Thyroid gland (tissue), 4 donors: ENCODE results near the gene PLEKHA6. TPM values are rescaled to one million over a fixed set of nuclear protein-coding genes. Genes with fewer than 3 reads are reported as not detected.

Experiments used
- DNase-seq, 2 donors: peaks; one replicate each; pipeline ENCODE4 v3.0.0-alpha.2; 2019
- H3K27ac ChIP-seq, 3 donors: fragments of 200-600 bp; sonication (generic); 1 replicate in 2 of 3; 2 replicates in 1 of 3; pipeline ENCODE4 v1.5.1; 2016 to 2019; ENCODE audit warnings: mild to moderate bottlenecking in 1 of 3, moderate library complexity in 1 of 3
- H3K27me3 ChIP-seq: fragments of 200-600 bp; sonication (generic); one replicate; pipeline ENCODE4 v1.5.1; 2019
- H3K36me3 ChIP-seq, 2 donors: fragments of 200-600 bp; sonication (generic); one replicate each; pipeline ENCODE4 v1.5.1; 2016 to 2019
- H3K4me1 ChIP-seq, 2 donors: fragments of 200-600 bp; sonication (generic); one replicate each; pipeline ENCODE4 v1.5.1; 2017 to 2019
- H3K4me3 ChIP-seq, 3 donors: fragments of 200-600 bp; sonication (generic); replicated peaks in 1 of 3; 1 replicate in 2 of 3; 2 replicates in 1 of 3; pipeline ENCODE4 v1.5.1; 2016; ENCODE audit warnings: mild to moderate bottlenecking in 1 of 3
- H3K9me3 ChIP-seq: fragments of 200-600 bp; sonication (generic); one replicate; pipeline ENCODE4 v1.5.1; 2017
- CTCF ChIP-seq, 6 experiments: fragments of 200-600 bp in 3 of 6; fragments of 450-650 bp in 3 of 6; sonication (generic) in 3 of 6; IDR thresholded peaks; one replicate each; pipeline ENCODE4 v1.5.1; 2016 to 2019; ENCODE audit warnings: antibody characterized with exemption in 6 of 6, mild to moderate bottlenecking in 2 of 6, inconsistent platforms in 1 of 6, moderate library complexity in 1 of 6
- POLR2A ChIP-seq, 2 donors: fragments of 450-650 bp; IDR thresholded peaks; one replicate each; pipeline ENCODE4 v1.6.1; 2017; ENCODE audit warnings: antibody characterized with exemption in 2 of 2, mild to moderate bottlenecking in 2 of 2, moderate library complexity in 1 of 2
- WGBS, 2 donors: methylation state at CpG; one replicate each; pipeline ENCODE4 v1.1.5; 2017; 5-methylcytosine and 5-hydroxymethylcytosine counted together
- intact Hi-C: fragments of 100-400 bp; cut with DNase I; formaldehyde crosslinking; loops from one replicate; pipeline ENCODE4 v1.15.1; 2023
- total RNA-seq, 4 donors: library from RNA; depleted of rRNA; stranded (reverse); fragments of >200 nt; gene quantifications; one replicate each; pipeline ENCODE4 v1.2.3, GENCODE V29; 2016

PLEKHA6 gene
- total RNA-seq, 4 donors from 2014 or later: 2.9 to 8.9 (median 4.0) TPM

DNA sequence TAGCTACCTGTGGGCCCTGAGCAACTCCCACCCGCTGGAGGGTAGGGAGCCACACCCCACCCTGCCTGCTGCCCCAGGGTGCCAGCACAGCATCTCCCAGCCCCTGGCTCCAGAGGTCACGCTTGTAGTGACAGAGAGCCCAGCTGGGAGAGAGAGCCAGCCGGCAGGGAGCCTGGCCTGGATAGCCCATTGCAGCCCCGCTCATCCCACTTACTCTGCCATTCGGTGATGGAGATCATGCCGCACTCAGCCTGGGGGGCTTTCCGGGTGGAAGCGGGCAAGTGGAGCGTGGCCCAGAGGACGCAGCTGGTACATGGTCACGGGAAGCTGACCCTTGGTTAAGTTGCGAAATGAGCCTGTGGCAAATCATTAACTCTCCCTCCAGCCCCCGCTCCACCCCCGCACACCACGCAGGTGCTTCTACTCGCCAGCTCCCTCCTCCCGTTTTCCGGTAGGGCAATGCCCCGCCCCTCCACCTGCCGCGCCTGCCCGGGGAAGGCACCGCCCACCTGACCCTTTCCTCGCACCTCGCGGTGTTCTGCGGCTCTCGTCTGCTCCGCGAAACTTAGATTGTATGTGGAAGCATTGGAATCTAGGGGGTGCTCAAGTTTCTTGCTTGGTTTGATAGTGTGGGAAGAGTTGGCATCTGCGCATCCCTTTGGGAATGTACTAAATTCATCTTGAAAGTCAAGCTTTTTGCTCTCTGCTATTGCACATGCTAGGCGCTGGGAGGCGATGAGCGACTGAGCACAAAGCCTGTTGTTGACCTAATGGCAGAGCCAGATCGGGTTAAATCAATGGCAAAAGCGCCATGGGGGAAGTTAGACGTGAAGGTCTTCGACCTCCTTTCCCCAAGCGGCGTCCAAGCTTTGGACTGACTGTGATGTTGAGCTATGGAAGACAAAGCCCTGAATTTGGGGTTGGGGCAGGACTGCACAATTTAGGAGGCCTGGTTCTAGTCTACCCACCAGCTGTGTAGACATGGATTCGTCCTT, 145.8 kb downstream of the PLEKHA6 start, which contains the start of gene GOLT1A:
Gene GOLT1A, minus strand, starts transcription at position 321 of the 995 bp plus-strand sequence. Its CDS starts 82 bp downstream, at position 239.
- TF ChIP-seq CTCF (IDR thresholded peaks at IDR 0.05) (peak in 5 of 6 experiments; percentile 28 to 58 (median 49)), POLR2A (IDR thresholded peaks at IDR 0.05) (no peak)
- H3K27ac ChIP-seq: no peak within 1 kb of the TSS
- 13 to 14% methylated on average over 37 to 38 of the region's 41 CpGs for WGBS, 2 donors
- DNase-seq: peak; percentile 63 to 67
- no peaks in the 10 kb centered on the region for H3K27me3 ChIP-seq
- no peak within 1 kb of the TSS for H3K4me3 ChIP-seq
- no peaks in the 10 kb centered on the region for H3K9me3 ChIP-seq
- intact Hi-C loops: loop anchor here (5.0 kb wide), 1 partner anchor 148 kb away; no protein-coding TSS in a partner anchor
- no peaks in the 10 kb centered on the region for H3K36me3 ChIP-seq
- H3K4me1 ChIP-seq: peaks cover 0 to 11% of the 10 kb centered on the region in 2 donors

GRCh38 chr1:204212715-204213114, 147.0 kb downstream of the PLEKHA6 start:
- peaks cover 0 to 11% of the 10 kb centered on the region in 2 donors for H3K4me1 ChIP-seq
- H3K27ac ChIP-seq: no peak overlapping the region
- no peak overlapping the region for H3K4me3 ChIP-seq
- no peak for DNase-seq
- 94 to 95% methylated on average over 3 of the region's 3 CpGs for WGBS, 2 donors
- TF ChIP-seq CTCF (IDR thresholded peaks at IDR 0.05) (no peak), POLR2A (IDR thresholded peaks at IDR 0.05) (no peak)
- H3K27me3 ChIP-seq: no peaks in the 10 kb centered on the region
- no peaks in the 10 kb centered on the region for H3K9me3 ChIP-seq
- H3K36me3 ChIP-seq: no peaks in the 10 kb centered on the region
- intact Hi-C loops: loop anchor here (5.0 kb wide), 1 partner anchor 150 kb away; no protein-coding TSS in a partner anchor

GRCh38 chr1:204211046-204211445, 148.7 kb downstream of the PLEKHA6 start:
- H3K27me3 ChIP-seq: no peaks in the 10 kb centered on the region
- H3K4me1 ChIP-seq: peaks cover 0 to 11% of the 10 kb centered on the region in 2 donors
- no peak overlapping the region for H3K27ac ChIP-seq
- intact Hi-C loops: loop anchor here (5.0 kb wide), 1 partner anchor 151 kb away; no protein-coding TSS in a partner anchor
- no peak for DNase-seq
- no peaks in the 10 kb centered on the region for H3K9me3 ChIP-seq
- no peak for TF ChIP-seq POLR2A (IDR thresholded peaks at IDR 0.05)
- TF ChIP-seq CTCF (IDR thresholded peaks at IDR 0.05): no peak
- H3K36me3 ChIP-seq: no peaks in the 10 kb centered on the region
- no peak overlapping the region for H3K4me3 ChIP-seq
- WGBS, 2 donors: 79 to 84% methylated on average over 7 of the region's 7 CpGs

DNA sequence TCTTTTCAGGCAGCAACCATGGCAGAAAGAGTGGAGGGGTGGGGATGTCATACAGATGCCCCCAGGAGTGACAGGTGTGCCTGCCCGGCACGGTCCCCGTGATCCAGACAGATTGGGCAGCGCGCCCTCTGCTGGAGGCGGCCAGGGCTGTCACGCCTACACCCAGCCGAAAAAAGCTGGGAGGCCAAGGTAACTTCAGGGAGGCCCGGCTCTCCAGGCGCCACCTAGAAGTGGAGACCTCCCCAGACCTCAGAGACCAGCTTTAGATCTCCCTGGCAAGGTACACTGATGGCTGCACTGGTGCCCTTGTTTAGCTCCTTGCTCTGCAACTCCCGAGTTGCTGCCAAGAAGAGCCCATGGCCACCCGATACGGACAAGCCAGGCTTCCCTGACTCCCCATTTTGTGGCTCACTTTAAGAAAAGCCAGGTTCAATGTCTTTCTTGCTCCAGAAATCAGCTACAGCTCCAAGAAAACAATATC, 152.6 kb downstream of the PLEKHA6 start:
- no peak overlapping the region for H3K4me3 ChIP-seq
- intact Hi-C loops: no loop called here
- H3K36me3 ChIP-seq: no peaks in the 10 kb centered on the region
- TF ChIP-seq CTCF (IDR thresholded peaks at IDR 0.05): peak; percentile 57 to 94 (median 78)
- TF ChIP-seq POLR2A (IDR thresholded peaks at IDR 0.05): no peak
- no peaks in the 10 kb centered on the region for H3K9me3 ChIP-seq
- DNase-seq: peak; percentile 67 to 72
- no peaks in the 10 kb centered on the region for H3K27me3 ChIP-seq
- H3K4me1 ChIP-seq: no peaks in the 10 kb centered on the region
- 23 to 41% methylated on average over 6 to 10 of the region's 13 CpGs for WGBS, 2 donors
- no peak overlapping the region for H3K27ac ChIP-seq
